CD4-positive, alpha-beta T cell treated with Interleukin-15 for 4 hours (primary cell): ENCODE measurements around the gene TLX1.

Experiments used
- DNase-seq: peaks from one replicate; pipeline ENCODE4 v3.0.0-alpha.2; 2020; ENCODE audit warnings: low spot score

The TLX1 gene

GRCh38 chr10:101134299-101135127, 3.4 kb downstream of the TLX1 start:
- no peak for DNase-seq

GRCh38 chr10:101135141-101136006, 4.3 kb downstream of the TLX1 start:
- DNase-seq = no peak

GRCh38 chr10:101136007-101136707, 5.1 kb downstream of the TLX1 start:
- DNase-seq = no peak

- DNase-seq = no peak
These were observed 5.6 kb downstream of the TLX1 start for GRCh38 chr10:101136708-101137121.

- no peak for DNase-seq
These were observed 6.2 kb downstream of the TLX1 start for GRCh38 chr10:101137271-101137670.

- DNase-seq = no peak
These were observed 7.8 kb downstream of the TLX1 start for GRCh38 chr10:101138788-101139420.

- no peak for DNase-seq
These were observed 8.4 kb downstream of the TLX1 start for GRCh38 chr10:101139421-101139911.

GRCh38 chr10:101140084-101140949, 9.2 kb downstream of the TLX1 start:
- DNase-seq = no peak

GRCh38 chr10:101140950-101141615, 10.0 kb downstream of the TLX1 start:
- no peak for DNase-seq

- peak; percentile 78 for DNase-seq
These were observed 10.8 kb downstream of the TLX1 start for GRCh38 chr10:101141616-101142532.

GRCh38 chr10:101142533-101143344, 11.6 kb downstream of the TLX1 start:
- no peak for DNase-seq

GRCh38 chr10:101143345-101143630, 12.2 kb downstream of the TLX1 start:
- DNase-seq = no peak

- no peak for DNase-seq
These were observed 13.0 kb downstream of the TLX1 start for GRCh38 chr10:101144053-101144452.

GRCh38 chr10:101145145-101145544, 14.0 kb downstream of the TLX1 start:
- DNase-seq = no peak

GRCh38 chr10:101145750-101146391, 14.8 kb downstream of the TLX1 start:
- no peak for DNase-seq

GRCh38 chr10:101146392-101147251, 15.5 kb downstream of the TLX1 start:
- DNase-seq = no peak

- DNase-seq = no peak
These were observed 20.3 kb downstream of the TLX1 start for GRCh38 chr10:101151395-101151794.
